IPS-NIHi11 (cell line): ENCODE data around the gene ANO2.
A peak's percentile ranks its signal among the peaks of the same experiment; 100 is the strongest.

ENCODE experiments used
- DNase-seq: peaks from one replicate; pipeline ENCODE4 v3.0.0; 2012; ENCODE audit warnings: mixed read lengths, low spot score

The ANO2 gene

DNA sequence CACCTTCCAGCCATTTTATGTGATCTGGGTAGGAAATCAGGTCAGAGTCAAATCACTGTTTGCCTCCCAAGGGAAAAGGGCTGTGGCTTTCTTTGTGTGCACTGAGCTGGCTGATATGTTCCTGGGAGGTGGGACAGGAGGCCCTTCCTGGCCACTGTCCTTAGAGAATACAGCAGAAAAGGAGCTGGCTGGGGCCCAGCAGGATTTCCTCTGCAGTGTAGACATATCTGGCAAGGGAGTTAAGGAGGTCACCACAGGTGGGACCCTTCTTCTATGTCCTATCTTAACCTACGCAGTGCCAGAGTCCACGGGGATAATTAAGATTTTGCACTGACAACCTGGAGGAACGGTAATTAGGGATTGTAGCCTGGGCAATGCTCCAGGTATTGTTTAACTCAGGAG, 367.8 kb downstream of the ANO2 start:
- DNase-seq, result no peak

GRCh38 chr12:5575987-5576386, 369.1 kb downstream of the ANO2 start:
- DNase-seq, result no peak

DNA sequence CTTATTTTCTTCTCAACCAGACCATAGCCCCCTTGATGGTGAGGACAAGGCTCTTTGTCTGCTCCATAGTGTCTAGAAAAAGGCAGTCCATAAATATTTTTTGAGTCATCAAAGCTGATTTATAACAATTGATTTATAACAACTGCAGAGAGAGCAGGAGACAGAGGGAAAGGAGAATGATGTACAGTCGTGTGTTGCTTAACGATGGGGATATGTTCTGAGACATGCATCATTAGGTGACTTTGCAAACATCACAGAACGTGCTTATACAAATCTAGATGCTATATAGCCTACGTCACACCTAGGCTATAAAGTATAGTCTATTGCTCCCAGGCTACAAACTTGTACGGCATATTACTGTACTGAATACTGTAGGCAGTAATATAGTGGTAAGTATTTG, 369.8 kb downstream of the ANO2 start:
- no peak for DNase-seq

DNA sequence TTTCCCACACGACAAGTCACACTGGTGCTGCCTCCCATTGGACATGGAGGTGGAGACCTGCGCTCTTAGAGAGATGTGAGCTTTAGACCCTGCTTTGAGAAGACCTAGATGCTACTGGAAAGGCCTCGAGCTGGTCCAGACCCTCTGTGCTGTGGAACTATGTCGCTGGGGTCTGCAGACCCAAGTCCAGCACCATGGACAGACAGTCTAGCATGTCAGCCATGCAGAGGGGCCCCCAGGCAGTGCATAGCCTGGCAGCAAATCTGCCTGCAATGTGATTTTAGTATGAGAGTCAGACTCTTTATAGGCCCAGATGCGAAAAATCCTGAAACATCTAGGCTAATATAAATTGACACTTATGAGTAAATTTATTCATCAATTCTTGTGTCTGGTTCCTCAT, 371.7 kb downstream of the ANO2 start:
- DNase-seq, result no peak

DNA sequence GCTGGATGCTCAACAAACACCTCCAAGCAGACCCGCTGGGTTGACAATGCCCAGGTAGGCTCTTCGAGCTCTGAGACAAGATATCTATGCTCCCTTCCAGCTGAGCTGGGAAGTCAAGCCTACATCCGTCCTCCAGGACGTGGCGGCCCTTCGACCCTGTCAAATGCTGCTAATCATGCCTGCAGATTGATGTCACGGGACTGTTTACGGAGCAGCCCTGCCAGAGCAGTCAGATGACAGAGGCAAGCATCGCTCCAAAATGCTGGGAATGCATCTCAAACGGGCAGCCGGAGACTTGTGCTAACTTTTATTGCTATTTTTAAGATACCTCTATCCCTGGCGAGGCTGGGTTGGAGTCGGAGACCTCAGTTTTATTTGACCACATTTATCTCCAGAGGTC, 373.9 kb downstream of the ANO2 start:
- DNase-seq, result no peak

DNA sequence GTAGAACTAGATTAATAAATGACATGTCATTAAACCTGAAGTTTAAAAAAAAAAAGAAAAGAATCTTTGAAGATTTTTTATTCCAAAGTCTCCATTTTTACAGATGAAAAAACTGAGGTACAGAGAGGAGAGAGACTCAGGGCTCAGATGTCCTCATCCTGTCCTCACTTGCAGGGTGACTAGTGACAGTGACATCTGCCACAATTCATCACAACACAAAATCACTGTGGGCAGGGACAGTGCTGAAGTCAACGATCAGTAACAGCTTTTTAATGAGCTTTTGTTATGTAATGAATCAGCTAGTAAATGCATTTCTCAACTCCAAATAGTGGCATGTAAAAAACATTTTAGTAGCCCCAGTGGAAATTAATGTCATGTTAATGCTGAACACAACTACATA, 374.6 kb downstream of the ANO2 start:
- no peak for DNase-seq

DNA sequence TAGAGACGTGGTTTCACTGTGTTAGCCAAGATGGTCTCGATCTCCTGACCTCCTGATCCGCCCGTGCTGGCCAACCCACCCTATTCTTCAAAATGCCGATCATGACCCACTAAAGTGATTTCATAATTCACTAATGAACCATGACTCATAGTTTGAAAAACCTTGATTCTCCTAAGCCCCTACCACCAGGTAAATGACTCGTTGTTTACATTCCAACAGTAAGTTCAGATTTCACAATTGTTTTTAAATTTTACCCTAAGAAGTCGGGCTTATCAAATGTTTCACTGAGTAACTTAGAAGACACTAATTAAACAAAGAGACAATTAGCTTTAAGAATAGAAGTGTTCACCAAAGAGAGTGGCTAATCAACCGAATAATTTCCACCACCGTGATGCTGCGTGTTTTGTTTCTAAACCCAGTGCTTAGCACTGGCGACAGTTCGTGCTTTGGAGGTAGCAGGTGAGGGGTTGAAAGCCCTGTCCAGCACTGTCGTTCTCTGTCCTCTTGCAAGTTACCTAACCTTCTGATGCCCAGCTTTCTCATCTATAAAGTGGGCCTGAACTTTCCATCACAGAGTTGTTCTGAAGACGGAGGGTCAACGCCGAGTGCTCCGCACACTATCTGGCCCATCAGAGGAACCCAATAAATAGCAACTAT, 376.6 kb downstream of the ANO2 start:
- DNase-seq, result no peak

- no peak for DNase-seq
Observed at GRCh38 chr12:5567016-5567725, 377.9 kb downstream of the ANO2 start.

DNA sequence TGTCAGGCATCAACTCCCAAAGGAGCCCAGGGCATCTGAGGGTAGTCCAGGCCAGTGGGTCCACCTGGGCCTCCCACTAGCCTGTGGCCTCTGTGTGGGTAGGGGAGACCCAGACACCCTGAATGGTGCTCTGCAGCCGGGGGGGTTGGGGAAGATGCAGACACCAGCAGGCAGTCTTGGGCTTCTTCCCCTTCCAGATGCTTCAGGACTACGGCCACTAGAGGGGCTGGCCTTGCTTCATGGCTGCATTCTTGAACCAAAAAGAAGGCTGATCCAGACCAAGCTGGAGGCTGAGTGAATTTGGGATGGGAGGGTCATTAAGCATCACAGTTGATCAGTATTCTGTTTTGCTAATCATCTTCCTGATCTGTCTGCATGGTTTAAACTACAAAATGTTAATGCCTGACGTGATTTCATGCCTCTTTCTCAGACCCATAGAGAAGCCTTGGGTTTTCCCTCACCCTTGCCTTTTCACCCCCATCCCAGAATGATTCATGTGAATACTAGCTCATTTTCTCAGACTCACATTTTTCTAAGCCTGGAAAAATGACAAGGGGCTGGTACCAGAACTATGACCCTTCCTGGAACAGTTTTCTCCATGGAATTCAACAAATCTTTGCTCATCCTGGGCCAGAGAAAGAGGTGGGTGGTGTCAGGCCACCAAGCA, 379.0 kb downstream of the ANO2 start:
- no peak for DNase-seq

DNA sequence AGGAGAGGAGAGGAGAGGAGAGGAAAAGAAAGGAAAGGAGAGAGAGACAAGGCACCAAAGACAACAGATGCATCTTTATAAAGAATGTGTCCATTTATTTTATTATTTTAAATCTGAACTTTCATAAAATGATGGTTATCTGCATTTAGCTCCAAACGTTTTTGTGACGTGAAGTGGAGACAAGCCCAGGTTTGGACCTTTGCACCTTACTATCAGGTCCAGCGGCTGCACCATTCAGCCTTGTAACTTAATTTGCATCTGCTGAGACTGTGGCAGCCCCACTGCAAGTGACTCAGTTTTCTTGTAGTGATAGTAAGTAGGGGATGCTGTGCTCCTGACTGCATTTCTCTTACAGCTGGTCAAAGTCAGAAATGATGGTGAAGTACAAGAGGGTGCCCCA, 382.5 kb downstream of the ANO2 start:
- no peak for DNase-seq

- no peak for DNase-seq
Observed at GRCh38 chr12:5561846-5562245, 383.2 kb downstream of the ANO2 start.

DNA sequence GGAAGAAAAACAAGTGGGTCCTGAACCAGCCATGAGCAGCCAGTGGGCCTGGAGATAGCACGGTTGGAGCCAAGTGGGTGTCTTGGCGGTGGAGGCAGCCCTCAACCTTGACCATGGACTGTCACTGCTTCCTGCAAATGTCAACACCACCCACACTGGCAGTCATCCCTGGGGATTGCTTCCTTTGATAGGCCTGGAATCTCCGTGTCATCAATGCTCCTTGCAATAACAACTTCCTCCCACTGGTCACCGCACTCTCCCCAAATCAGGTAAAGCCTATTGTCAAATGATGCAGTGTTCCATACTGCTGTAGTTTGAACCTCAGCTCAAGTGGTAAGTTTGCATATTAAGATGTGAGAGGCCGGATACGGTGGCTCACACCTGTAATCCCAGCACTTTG, 384.0 kb downstream of the ANO2 start:
- DNase-seq, result peak; percentile 37

DNA sequence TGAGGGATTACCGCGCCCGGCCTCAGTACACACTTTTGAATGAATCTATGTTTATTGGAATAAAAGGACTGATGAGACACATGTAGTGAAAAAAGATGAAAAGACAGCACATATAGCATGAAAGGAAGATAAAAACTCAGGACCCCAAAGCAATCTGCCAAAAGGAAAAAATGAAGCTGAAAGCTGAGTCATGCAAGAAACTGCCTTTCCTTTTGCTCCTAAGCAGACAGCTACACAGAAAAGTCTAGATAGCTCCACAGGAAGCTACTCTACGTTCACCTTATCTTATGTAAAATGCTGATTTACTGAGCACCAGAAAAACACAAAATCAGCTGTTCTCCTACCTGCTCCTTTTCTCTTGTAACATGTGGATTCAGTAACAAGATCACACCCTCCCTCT, 384.8 kb downstream of the ANO2 start:
- no peak for DNase-seq

- peak; percentile 34 for DNase-seq
Observed at GRCh38 chr12:5557906-5558305, 387.2 kb downstream of the ANO2 start.

DNA sequence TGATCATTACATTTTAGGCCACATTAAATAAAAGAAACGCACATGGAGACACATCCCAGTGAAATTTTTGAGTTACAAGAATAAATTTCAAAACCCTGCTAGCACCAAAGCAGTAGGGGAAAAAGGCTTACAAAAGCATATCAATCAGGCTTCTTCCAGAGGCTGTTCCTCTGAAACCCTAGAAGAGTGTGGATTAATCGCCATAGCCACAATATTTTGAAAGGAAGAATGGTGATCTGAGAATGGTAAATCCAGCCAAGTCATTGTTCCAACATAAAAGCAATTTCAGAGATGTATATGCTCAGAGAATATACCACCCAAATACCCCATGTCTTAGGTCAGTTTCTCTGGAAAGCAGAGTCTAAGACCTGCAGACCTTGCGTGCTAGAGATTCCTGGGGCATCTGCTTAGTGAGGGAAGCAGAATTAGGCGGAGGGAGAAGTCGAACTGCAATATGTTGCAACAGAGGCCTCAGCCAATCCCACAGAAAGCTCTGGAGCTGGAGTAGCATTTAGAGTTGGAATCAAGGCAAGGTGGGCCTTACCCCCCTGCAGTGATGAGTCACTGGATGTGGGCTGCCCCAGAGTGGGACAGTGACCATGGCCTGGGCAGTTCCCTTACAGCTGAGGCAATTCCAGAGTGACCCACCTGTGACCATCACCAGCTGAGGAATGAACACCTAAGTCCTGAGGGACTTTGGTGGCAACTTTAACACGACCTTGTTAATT, 387.9 kb downstream of the ANO2 start:
- no peak for DNase-seq

- peak; percentile 74 for DNase-seq
Observed at GRCh38 chr12:5556033-5556614, 388.9 kb downstream of the ANO2 start.

- DNase-seq, result no peak
Observed at GRCh38 chr12:5554711-5555110, 390.3 kb downstream of the ANO2 start.

DNA sequence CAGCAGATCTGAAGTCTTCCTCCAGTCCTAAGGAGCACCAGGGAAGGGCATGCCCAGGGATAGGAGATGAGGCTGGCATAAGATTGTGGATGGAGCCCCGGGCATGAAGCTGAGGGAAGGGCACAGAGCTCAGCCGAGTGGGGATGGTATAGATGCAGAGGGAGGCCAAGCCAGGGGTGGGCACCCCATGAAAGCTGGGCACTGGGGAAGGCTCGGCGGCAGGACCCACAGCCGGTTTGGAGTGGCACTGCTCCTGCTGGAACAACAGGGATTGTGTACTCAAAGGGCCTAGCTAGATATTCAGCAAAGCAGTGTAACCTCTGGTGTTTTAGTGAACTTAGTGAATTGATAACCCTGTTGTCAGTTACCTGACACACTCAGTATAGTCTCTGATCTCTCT, 396.0 kb downstream of the ANO2 start:
- DNase-seq, result no peak

DNA sequence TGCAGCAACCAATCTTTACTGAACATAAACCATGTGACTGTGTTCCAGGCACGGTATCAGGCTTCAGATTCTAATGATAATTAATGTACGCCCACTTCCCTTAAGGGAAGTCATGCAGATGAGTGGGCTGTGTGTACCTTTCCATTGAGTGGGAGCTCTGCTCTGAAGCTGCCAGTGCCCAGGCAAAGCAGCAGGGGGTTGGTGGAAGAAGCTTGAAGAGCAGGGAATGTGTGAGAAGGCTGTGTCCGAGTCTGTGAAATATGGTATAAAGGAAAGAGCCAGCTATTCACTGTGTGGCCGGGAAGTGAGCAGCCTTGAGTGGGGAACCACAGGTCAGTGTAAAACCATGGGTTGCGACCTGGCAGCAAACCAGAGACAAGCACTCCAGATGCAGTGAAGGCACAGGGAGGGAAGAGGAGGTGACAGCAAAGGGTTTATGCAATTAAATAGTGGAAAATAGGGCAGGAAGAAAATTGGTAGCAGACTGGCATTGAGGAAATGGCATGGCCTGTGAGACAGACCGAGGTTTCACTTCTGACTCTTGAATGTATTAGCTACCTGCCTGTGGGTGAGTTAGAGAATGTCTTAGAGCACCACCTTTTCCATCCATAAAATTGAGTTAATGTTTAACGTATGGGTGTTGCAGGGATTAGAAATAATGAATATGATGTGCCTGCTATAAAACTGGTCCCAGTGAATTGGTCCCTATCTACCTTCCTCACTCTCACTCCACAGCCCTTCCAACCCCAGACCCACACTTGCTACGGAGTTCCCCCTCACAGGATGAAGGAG, 396.7 kb downstream of the ANO2 start:
- no peak for DNase-seq

- DNase-seq, result no peak
Observed at GRCh38 chr12:5546616-5547015, 398.4 kb downstream of the ANO2 start.

DNA sequence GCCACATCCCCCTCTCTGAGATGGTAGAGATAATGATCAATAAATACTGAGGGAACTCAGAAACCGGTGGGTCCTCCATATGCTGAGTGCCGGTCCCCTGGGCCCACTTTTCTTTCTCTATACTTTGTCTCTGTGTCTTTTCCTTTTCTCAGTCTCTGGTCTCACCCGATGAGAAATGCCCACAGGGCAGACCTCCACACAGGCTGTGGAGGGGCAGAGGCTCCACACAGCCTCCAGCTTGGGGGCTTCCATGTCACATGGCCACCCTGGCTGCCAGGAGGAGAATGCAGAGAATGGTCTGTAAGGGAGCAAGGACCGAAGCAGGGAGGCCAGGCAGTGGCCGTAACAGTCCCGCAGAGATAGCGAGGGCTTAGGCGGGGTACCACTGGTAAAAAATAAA, 407.3 kb downstream of the ANO2 start:
- DNase-seq, result no peak
